ENCODE data around the gene ABLIM2. TPM values are rescaled to one million over a fixed set of nuclear protein-coding genes. Genes with fewer than 3 reads are reported as not detected.

The ABLIM2 gene
- total and polyA plus RNA-seq, 2 of the 13 experiments (the other 11 are each of a cell fraction or from before 2014, with no cell fraction given): 0.20 to 0.37 TPM

- ChIA-PET POLR2A (no interaction called here), CTCF (ENCODE audit: low intra/inter-chr PET ratio, low total read pairs) (no interaction called here)
- Histone ChIP-seq H3K9me3 (ENCODE audit: low read length) (no peaks in the 10 kb centered on the region), H3K4me1 (ENCODE audit: insufficient read depth, low read length) (peaks cover 17% of the 10 kb centered on the region), H3K27ac (ENCODE audit: extremely low read length, insufficient read depth, low read length) (no peak overlapping the region), H3K9ac (ENCODE audit: insufficient read depth, low read depth, low read length) (no peak overlapping the region), H3K79me2 (ENCODE audit: insufficient read depth, low read length) (no peaks in the 10 kb centered on the region), H3K36me3 (replicated peaks in 1 of 2; ENCODE audit: control insufficient read depth in 1 of 2, insufficient read depth in 2 of 2, low read length in 2 of 2) (no peaks in the 10 kb centered on the region), H3K4me2 (ENCODE audit: low read depth, low read length) (no peak overlapping the region), H3K4me3 (replicated peaks in 1 of 3; ENCODE audit: insufficient read depth in 1 of 3, low read depth in 2 of 3, low read length in 3 of 3) (no peak overlapping the region), H4K20me1 (ENCODE audit: insufficient read depth, low read length) (no peaks in the 10 kb centered on the region), H3K27me3 (ENCODE audit: control insufficient read depth in 1 of 2, insufficient read depth in 2 of 2, low read length in 2 of 2) (peaks cover 15 to 79% of the 10 kb centered on the region in 2 experiments), H2AFZ (ENCODE audit: low read length) (no peak overlapping the region)
- no peak for TF ChIP-seq DZIP1 (CRISPR knock-in tag; IDR thresholded peaks at IDR 0.05)
- no peak for TF ChIP-seq ZNF296 (CRISPR knock-in tag; conservative IDR thresholded peaks at IDR 0.05)
- no peak for TF ChIP-seq ETV5 (CRISPR knock-in tag; IDR thresholded peaks at IDR 0.05; ENCODE audit: borderline replicate concordance)
- TF ChIP-seq ZNF629 (CRISPR knock-in tag; conservative IDR thresholded peaks at IDR 0.05): 0 out of 2 replicates have a peak, but pooled peaks have one; percentile 17
- 49% methylated on average over 3 of the region's 13 CpGs for WGBS (ENCODE audit: low lambda C conversion rate)
- FAIRE-seq (no peak), ATAC-seq (no peak), DNase-seq (ENCODE audit: low spot score) (no peak)
- no TSS peak for BruUV-seq (replicated peaks)
- in situ Hi-C loops (cut with HindIII; ENCODE audit: extremely low pct_ligation_motif_present, low pct_unique_long_range_greater_than_20kb): no loop called here
- intact Hi-C loops (cut with micrococcal nuclease; ENCODE audit: unreplicated experiment): no loop called here
Observed at GRCh38 chr4:8148159-8148558, 10.5 kb downstream of the ABLIM2 start.

- POLR2A ChIA-PET: no interaction called here
- no peak overlapping the region for H3K27ac ChIP-seq (ENCODE audit: extremely low read length, insufficient read depth, low read length)
- H3K4me1 ChIP-seq (ENCODE audit: insufficient read depth, low read length): peaks cover 17% of the 10 kb centered on the region
- WGBS (ENCODE audit: low lambda C conversion rate): 37% methylated on average over 16 of the region's 19 CpGs
- H3K9me3 ChIP-seq (ENCODE audit: low read length): no peaks in the 10 kb centered on the region
- DNase-seq (ENCODE audit: low spot score) (no peak), FAIRE-seq (no peak), ATAC-seq (no peak)
- CTCF ChIA-PET (ENCODE audit: low intra/inter-chr PET ratio, low total read pairs): no interaction called here
- H4K20me1 ChIP-seq (ENCODE audit: insufficient read depth, low read length): no peaks in the 10 kb centered on the region
- no peak overlapping the region for H3K4me2 ChIP-seq (ENCODE audit: low read depth, low read length)
- in situ Hi-C loops (cut with HindIII; ENCODE audit: extremely low pct_ligation_motif_present, low pct_unique_long_range_greater_than_20kb): no loop called here
- H3K36me3 ChIP-seq (replicated peaks in 1 of 2; ENCODE audit: control insufficient read depth in 1 of 2, insufficient read depth in 2 of 2, low read length in 2 of 2): no peaks in the 10 kb centered on the region
- no peak overlapping the region for H3K9ac ChIP-seq (ENCODE audit: insufficient read depth, low read depth, low read length)
- H2AFZ ChIP-seq (ENCODE audit: low read length): no peak overlapping the region
- H3K27me3 ChIP-seq (ENCODE audit: control insufficient read depth in 1 of 2, insufficient read depth in 2 of 2, low read length in 2 of 2): peaks cover 13 to 77% of the 10 kb centered on the region in 2 experiments; a peak in 4 of 5 replicates
- intact Hi-C loops (cut with micrococcal nuclease; ENCODE audit: unreplicated experiment): no loop called here
- no TSS peak for BruUV-seq (replicated peaks)
- no peak overlapping the region for H3K4me3 ChIP-seq (replicated peaks in 1 of 3; ENCODE audit: insufficient read depth in 1 of 3, low read depth in 2 of 3, low read length in 3 of 3)
- H3K79me2 ChIP-seq (ENCODE audit: insufficient read depth, low read length): no peaks in the 10 kb centered on the region
- no peak for TF ChIP-seq ZNF512B (CRISPR knock-in tag; IDR thresholded peaks at IDR 0.05; ENCODE audit: borderline replicate concordance)
- no peak for TF ChIP-seq FIP1L1 (IDR thresholded peaks at IDR 0.05; ENCODE audit: borderline replicate concordance, insufficient read depth, low read depth, low read length)
- no peak for TF ChIP-seq ZNF749 (CRISPR knock-in tag; IDR thresholded peaks at IDR 0.05; ENCODE audit: borderline replicate concordance)
- no peak for TF ChIP-seq BATF2 (CRISPR knock-in tag; IDR thresholded peaks at IDR 0.05)
- TF ChIP-seq NR0B2 (CRISPR knock-in tag; IDR thresholded peaks at IDR 0.05): no peak
- no peak for TF ChIP-seq CBX5 (CRISPR knock-in tag; IDR thresholded peaks at IDR 0.05; ENCODE audit: borderline replicate concordance)
Observed at GRCh38 chr4:8147231-8147970, 11.2 kb downstream of the ABLIM2 start.

Data from HepG2 (cell line).